Parathyroid adenoma (tissue), 2 donors: ENCODE data around the gene CALML3.

Source experiments
- H2AFZ ChIP-seq: fragments of 300-600 bp; sonication (generic); one replicate; pipeline ENCODE4 v1.7.0; 2017; ENCODE audit warnings: antibody characterized with exemption, mild to moderate bottlenecking
- H3K27ac ChIP-seq: fragments of 300-600 bp; sonication (generic); one replicate; pipeline ENCODE4 v1.7.0; 2017
- H3K27me3 ChIP-seq: fragments of 300-600 bp; sonication (generic); one replicate; pipeline ENCODE4 v1.7.0; 2017; ENCODE audit warnings: low read length; ENCODE audit not compliant: control insufficient read depth, insufficient read depth
- H3K36me3 ChIP-seq: fragments of 300-600 bp; sonication (generic); one replicate; pipeline ENCODE4 v1.7.0; 2017; ENCODE audit warnings: low read length; ENCODE audit not compliant: control insufficient read depth, insufficient read depth
- H3K4me1 ChIP-seq: fragments of 300-600 bp; sonication (generic); one replicate; pipeline ENCODE4 v1.7.0; 2017; ENCODE audit warnings: control low read depth
- H3K4me2 ChIP-seq: fragments of 300-600 bp; sonication (generic); one replicate; pipeline ENCODE4 v1.7.0; 2017; ENCODE audit warnings: low read length
- H3K4me3 ChIP-seq: fragments of 300-600 bp; sonication (generic); one replicate; pipeline ENCODE4 v1.7.0; 2017; ENCODE audit warnings: low read depth, low read length
- H3K79me2 ChIP-seq: fragments of 300-600 bp; sonication (generic); one replicate; pipeline ENCODE4 v1.7.0; 2017; ENCODE audit warnings: control low read depth
- H3K9ac ChIP-seq: fragments of 300-600 bp; sonication (generic); one replicate; pipeline ENCODE4 v1.7.0; 2017; ENCODE audit warnings: mild to moderate bottlenecking
- H3K9me3 ChIP-seq: fragments of 300-600 bp; sonication (generic); one replicate; pipeline ENCODE4 v1.7.0; 2017; ENCODE audit warnings: low read length; ENCODE audit not compliant: control insufficient read depth
- TF ChIP-seq, protein P1 (sequence below): fragments of 300-600 bp; sonication (generic); IDR thresholded peaks from one replicate; pipeline ENCODE4 v1.7.0; 2017; ENCODE audit warnings: antibody characterized with exemption, mild to moderate bottlenecking
- donor health status: primary hyperparathyroidism.

CALML3 gene

DNA sequence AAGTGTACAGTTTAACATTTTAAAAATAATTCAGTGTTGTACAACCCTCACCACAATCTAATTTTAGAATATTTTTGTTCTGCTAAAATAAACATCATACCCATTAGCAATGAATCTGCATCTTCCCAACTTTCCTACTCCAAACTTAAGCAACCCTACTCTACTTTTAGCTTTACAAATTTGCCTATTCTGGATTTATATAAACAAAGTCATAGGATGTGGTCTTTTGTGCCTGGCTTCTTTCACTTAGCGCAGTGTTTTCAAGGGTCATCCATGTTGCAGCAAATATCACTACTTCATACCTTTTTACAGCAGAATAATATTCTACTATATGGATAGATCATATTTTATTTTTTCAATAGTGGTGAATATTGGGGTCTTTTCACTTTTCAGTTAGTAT is 18.9 kb downstream of the CALML3 start:
- Histone ChIP-seq H3K4me1 (no peaks in the 10 kb centered on the region), H3K9ac (no peak overlapping the region), H3K4me2 (no peak overlapping the region), H3K27me3 (no peaks in the 10 kb centered on the region), H3K9me3 (no peaks in the 10 kb centered on the region), H3K79me2 (no peaks in the 10 kb centered on the region), H3K4me3 (no peak overlapping the region), H3K27ac (no peak overlapping the region), H2AFZ (no peak overlapping the region), H3K36me3 (no peaks in the 10 kb centered on the region)
- TF ChIP-seq, protein P1, sequence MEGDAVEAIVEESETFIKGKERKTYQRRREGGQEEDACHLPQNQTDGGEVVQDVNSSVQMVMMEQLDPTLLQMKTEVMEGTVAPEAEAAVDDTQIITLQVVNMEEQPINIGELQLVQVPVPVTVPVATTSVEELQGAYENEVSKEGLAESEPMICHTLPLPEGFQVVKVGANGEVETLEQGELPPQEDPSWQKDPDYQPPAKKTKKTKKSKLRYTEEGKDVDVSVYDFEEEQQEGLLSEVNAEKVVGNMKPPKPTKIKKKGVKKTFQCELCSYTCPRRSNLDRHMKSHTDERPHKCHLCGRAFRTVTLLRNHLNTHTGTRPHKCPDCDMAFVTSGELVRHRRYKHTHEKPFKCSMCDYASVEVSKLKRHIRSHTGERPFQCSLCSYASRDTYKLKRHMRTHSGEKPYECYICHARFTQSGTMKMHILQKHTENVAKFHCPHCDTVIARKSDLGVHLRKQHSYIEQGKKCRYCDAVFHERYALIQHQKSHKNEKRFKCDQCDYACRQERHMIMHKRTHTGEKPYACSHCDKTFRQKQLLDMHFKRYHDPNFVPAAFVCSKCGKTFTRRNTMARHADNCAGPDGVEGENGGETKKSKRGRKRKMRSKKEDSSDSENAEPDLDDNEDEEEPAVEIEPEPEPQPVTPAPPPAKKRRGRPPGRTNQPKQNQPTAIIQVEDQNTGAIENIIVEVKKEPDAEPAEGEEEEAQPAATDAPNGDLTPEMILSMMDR = no peak

DNA sequence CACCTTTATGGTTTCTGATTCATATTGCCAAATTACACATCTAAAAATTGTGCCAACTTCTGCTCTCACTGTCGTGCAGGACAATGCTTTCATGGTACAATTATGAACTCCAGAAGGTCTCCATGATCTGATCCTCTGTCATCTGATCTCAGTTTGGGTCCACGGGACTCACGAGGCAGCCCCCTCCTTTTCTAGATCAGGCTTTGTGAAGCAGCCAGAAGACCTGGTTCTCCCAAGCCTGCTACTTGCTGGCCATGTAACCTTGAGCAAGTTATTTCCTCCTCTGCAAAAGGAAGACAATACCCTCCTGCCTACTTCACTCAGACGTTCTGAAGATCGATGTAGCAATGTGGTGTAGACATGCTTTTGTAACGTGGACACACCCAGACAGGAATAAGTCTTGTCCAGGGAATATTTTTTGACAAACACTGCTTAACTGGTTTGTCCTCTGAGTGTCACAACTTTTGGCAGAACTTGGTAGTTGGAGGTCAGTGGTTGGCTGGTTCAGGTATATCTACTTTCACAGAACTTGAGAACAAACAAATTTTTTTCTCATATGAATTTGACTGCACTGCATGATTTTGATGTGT is 19.6 kb downstream of the CALML3 start:
- H3K9ac ChIP-seq = no peak overlapping the region
- H3K79me2 ChIP-seq = no peaks in the 10 kb centered on the region
- H3K27ac ChIP-seq = no peak overlapping the region
- no peak overlapping the region for H3K4me3 ChIP-seq
- no peaks in the 10 kb centered on the region for H3K36me3 ChIP-seq
- TF ChIP-seq, protein P1 = no peak
- H2AFZ ChIP-seq = no peak overlapping the region
- no peaks in the 10 kb centered on the region for H3K9me3 ChIP-seq
- no peaks in the 10 kb centered on the region for H3K27me3 ChIP-seq
- H3K4me2 ChIP-seq = no peak overlapping the region
- no peaks in the 10 kb centered on the region for H3K4me1 ChIP-seq

DNA sequence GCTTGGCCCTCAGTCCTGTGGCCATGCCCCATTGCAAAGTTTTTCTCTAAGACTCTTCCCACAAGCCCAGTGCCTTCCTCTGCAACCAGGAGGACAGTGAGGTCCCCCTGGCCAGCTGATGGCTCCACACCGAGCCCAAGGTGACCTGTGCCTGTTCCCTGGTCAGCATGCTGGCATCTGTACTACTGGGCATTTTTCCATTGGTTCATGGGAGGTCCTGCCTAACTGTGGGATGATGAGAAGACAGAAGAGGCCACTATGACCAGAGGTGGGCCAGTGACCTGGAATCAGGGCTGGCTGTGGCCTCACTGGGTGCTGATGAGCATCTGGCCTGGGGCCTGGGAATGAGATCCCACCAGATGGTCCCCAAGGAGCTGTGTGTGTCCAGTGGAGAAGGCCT is 20.2 kb downstream of the CALML3 start:
- Histone ChIP-seq H3K27me3 (no peaks in the 10 kb centered on the region), H3K27ac (no peak overlapping the region), H2AFZ (no peak overlapping the region), H3K36me3 (no peaks in the 10 kb centered on the region), H3K4me2 (no peak overlapping the region), H3K9me3 (no peaks in the 10 kb centered on the region), H3K4me1 (no peaks in the 10 kb centered on the region), H3K4me3 (no peak overlapping the region), H3K79me2 (no peaks in the 10 kb centered on the region), H3K9ac (no peak overlapping the region)
- TF ChIP-seq, protein P1 = no peak

DNA sequence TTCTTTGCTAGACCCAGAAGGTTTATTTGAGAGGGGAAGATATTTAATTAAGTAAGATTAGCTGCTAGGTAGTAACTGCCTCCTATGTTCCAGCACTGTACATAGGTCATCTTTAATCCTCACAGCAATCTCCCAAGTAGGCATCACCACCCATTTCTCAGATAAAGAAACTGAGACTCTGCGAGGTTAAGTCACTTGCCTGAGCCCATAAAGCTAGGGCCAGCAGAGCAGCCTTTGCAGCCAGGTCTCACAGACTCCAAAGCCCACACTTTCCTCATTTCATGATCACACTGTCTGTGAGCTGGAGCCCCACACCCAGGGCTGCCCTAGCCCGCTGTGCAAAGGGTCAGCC is 20.6 kb downstream of the CALML3 start:
- Histone ChIP-seq H3K79me2 (no peaks in the 10 kb centered on the region), H3K9me3 (no peaks in the 10 kb centered on the region), H3K9ac (no peak overlapping the region), H3K27me3 (no peaks in the 10 kb centered on the region), H3K27ac (no peak overlapping the region), H2AFZ (no peak overlapping the region), H3K4me1 (no peaks in the 10 kb centered on the region), H3K36me3 (no peaks in the 10 kb centered on the region), H3K4me2 (no peak overlapping the region), H3K4me3 (no peak overlapping the region)
- TF ChIP-seq, protein P1 = no peak
